ENCODE measurements around the gene MAN1B1.
"Not testable (repeated sequence)": the region's sequence is repeated elsewhere in the genome, so short reads cannot be mapped to it uniquely, and the experiment has no call there.

MAN1B1 gene

DNA sequence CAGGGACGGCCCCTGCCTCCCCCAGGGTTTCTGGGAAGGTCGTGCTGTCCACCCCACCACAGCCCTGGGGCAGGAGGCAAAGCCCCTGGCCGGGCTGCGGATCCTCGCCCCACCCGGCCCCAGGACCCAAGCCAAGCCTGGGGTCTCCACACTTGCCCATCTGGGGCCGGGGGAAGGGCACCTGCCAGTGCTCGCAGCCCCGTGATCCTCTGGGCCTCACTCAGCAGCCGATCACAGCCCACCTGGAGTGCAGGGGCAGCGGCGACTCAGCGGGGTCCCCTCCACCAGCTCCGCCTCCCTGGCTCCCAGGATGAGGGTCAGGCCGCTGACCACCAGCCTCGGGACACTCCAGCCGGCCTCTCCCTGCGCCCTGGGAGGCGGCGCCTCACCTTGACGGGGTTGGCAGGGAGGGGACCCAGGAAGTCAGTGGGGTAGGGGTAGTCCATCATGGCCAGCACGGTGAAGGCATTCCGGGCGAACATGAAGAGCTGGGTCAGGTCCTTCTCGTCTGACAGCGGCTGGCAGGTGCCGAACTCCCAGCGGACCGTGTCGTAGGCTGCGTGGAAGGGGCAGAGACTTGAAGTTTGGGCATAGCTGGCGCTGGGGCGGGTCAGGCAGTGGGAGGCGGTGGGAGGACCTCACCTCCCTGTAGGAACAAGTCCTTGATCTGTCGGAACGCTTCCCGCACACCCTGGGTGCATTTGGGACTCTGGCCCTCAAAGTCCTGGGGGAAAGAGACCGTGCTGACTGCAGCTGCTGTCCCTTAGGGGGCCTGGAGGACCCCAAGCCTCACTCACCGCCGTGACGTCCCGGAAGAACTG is 26.0 kb downstream of the MAN1B1 start:
- DNase-seq, result no peak

DNA sequence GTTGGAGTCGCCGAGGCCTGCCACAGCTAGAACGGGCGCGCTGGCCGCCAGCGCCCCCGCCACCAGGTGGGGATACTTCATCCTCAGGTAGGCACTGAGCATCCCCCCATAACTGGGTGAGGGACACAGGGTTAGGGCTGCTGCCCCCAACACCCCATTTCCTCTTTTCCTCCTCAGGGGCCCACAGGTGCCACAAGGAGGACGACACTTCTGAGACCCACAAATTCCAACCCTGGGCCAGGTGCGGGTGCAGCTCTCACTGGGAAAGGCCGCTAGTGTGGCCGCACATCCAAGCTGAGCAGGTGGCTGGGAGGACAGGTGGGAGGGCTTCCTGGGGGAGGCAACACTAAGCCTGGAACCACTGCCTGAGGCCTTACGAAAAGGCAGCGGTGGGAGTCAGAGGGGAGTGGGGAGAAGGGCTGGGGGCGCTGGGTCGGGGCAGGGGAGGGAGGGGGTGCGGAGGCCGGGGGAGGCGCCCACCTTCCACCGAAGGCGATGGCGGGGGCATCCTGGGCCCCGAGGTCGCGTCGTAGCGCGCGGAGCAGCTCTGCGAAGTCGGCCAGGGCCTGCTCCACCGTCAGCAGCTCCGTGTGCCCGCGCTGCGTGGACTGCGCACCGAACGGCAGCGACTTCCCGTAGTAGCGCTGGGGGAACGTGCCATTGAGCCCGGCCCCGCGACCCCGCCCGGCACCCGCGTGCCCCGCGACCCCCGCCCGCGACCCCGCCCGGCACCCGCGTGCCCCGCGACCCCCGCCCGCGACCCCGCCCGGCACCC is 26.8 kb downstream of the MAN1B1 start:
- no peak for DNase-seq

DNA sequence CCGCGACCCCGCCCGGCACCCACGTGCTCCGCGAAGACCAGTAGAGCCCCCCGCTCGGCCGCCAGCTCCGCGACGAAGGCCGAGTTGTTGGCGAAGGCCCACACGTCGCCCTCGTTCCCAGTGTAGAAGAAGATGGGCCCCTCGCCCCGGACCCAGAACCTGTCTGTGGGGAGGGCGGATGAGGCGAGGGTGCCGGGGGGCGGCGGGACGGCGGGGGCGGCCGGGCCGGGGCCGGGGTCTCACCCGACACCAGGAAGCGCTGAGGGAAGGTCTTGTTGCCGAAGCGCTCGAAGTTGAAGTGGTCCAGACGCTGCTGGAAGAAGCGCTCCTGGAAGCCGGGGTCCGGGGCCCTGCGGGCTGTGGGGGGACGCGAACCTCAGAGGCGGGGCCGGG is 27.4 kb downstream of the MAN1B1 start:
- DNase-seq, result no peak

DNA sequence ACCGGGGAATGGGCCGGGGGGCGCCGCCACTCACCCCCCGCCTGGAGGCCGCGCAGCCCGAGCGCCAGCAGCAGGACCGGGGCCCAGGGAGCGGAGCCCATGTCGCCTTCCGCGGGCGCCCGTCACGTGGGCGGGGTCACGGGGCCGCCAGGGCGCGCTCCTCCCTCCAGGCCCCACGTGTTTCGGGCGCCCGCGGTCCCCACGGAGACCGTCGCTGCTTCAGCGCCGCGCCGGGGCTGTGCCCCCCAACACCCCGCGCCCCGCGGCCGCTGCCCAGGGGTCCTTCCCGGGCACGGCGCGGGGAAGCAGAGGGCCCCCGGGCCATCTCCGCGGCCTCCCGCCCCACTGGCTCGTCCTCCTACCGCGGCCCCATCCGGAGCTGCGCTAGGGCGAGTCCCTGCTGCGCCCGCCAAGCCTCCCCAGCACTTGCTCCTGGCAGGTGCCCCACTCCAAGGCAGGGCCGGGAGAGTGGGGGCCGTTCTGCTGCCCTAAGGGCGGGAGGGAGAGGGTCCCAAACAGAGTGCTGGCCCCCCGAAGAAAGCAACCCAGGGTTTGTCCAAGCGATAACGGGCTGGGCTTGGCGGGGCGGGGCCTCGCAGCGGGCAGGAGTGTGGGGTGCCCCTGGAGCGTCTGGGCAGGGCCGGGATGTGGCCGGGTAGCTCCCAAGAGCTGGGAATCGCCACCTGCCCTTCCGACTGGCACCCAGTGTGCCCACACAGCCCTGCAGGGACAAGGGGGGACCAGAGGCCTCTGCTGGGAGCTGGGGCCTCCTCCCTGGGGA is 28.0 kb downstream of the MAN1B1 start, which contains the start of gene DPP7:
TSS of gene DPP7 (minus strand) at position 121 of the 781 bp plus-strand sequence. CDS start at position 101, 20 bp downstream.
- DNase-seq, result peak; percentile 83

DNA sequence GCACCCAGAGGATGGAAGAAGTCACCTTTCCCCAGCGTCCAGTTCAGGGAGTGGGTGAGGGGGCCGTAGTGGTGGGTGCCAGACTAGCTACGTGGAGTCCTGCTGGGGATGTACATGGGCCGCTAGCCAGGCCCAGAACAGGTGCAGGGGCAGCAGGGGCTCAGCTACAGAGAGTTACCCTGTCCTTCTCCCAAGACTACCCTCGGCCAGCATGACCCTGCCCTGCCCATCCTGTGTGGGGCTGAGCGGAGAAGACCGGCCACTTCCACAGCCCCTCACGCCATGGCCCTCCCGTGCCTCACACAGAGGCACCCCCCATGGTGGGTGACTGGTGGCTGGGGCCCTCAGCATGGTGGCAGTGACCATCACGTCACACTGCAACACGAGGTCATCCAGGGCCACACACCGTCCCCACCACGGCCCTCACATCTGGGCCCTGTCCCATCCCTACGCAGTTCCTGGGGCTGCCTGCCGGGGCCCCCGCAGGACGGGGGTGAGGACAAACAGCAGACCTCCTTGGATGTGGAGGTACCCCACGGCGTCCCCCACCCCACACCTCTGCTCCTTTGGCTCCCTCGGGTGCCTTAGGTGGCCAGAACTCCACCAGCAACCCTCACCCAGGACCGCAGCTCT is 28.7 kb downstream of the MAN1B1 start:
- DNase-seq, result no peak

DNA sequence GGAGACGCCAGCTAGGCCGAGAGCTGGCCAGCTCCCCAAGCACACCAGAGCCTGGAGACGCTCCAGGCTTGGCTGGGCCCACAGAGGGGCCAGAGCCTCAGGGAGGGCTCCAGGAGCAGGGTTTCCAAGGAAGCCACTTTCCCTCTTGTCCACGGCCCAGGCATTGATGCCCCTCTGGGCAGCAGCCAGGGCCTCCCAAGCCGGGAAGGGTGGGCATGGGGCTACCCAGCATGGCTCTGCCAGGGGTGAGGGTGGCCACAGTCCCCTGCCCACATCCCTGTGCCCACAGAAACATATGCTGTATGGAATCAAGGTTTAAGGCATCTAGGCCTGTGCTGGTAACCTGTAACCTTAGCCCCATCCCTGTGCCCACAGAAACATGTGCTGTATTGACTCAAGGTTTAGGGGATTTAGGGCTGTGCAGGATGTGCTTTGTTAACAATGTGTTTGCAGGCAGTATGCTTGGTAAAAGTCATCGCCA is 29.3 kb downstream of the MAN1B1 start:
- DNase-seq, result no peak

DNA sequence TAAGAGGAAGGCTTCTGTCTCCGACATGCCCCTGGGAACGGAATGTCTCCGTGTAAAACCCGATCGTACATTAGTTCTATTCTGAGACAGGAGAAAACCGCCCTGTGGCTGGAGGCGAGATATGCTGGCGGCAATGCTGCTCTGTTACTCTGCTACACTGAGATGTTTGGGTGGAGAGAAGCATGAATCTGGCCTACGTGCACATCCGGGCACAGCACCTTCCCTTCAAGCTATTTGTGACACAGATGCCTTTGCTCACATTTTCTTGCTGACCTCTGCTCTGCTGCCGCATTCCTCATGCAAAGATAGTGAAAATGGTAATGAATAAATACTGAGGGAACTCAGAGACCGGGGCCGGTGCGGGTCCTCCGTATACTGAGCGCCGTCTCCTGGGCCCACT is 29.9 kb downstream of the MAN1B1 start:
- DNase-seq, result no peak

DNA sequence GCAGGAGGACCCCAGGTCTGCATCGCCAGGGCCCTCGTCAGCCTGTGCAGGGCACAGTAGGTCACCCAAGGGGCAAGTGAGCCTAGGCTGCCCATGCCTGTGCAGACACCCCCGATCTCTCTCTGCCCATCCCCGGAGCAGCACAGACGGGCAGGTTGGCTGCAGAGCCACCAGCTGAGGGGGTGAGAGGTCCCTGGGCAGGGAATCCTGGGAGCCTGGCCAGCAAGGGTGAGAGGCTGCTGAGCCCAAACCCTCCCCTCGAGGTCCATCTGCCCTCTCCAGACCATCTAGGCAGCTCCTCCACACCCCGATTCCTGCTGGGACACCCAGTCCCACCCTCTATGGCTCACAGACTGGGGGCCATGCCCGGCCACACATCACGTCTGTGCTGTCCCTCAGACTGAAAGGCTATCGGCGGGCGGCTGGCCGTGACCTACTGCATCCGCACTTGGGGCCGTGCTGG is 30.5 kb downstream of the MAN1B1 start:
- DNase-seq, result no peak

DNA sequence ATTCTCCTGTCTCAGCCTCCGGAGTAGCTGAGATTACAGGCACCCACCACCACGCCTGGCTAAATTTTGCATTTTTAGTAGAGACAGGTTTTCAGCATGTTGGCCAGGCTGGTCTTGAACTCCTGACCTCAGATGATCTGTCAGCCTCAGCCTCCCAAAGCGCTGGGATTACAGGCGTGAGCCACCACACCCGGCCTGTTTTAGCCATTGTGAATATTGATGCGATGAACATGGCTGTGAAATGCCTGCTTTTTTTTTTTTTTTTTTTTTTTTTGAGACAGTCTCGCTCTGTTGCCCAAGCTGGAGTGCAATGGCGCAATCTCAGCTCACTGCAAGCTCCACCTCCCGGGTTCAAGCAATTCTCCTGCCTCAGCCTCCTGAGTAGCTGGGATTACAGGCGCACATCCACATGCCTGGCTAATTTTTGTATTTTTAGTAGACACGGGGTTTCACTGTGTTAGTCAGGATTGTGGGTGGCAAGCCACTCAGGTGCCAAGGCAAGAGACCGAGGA is 31.4 kb downstream of the MAN1B1 start:
- DNase-seq, result not testable (repeated sequence)

DNA sequence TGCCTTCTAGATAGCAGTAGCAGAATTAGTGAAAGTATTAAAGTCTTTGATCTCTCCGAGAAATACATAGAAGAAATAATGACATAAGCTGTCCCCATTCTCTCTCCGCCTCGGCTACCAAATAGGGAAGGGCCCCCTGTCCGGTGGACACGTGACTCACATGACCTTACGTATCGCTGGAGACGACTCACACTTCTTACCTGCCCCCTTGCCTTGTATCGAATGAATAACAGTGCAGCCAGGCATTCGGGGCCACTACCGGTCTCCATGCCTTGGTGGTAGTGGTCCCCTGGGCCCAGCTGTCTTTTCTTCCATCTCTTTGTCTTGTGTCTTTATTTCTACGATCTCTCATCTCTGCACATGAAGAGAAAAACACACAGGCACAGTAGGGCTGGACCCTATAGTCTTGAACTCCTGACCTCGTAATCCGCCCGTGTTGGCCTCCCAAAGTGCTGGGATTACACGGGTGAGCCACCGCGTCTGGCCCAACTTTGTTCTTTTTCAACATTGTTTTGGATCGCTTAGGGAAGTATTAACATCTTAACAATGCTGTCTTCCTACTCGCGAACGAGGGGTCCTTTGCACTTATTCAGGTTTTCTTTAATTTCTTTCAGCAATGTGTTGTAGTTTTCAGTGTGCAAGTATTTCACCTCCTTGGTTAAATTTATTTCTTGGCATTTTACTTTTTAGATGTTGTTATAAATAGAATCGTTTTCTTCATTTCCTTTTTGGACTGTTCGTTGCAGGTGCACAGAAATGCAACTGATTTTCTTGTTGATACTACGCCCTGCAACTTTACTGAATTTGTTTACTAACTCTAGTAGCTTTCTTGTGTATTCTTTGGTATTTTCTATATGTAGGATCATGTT is 35.4 kb downstream of the MAN1B1 start:
- DNase-seq, result not testable (repeated sequence)

DNA sequence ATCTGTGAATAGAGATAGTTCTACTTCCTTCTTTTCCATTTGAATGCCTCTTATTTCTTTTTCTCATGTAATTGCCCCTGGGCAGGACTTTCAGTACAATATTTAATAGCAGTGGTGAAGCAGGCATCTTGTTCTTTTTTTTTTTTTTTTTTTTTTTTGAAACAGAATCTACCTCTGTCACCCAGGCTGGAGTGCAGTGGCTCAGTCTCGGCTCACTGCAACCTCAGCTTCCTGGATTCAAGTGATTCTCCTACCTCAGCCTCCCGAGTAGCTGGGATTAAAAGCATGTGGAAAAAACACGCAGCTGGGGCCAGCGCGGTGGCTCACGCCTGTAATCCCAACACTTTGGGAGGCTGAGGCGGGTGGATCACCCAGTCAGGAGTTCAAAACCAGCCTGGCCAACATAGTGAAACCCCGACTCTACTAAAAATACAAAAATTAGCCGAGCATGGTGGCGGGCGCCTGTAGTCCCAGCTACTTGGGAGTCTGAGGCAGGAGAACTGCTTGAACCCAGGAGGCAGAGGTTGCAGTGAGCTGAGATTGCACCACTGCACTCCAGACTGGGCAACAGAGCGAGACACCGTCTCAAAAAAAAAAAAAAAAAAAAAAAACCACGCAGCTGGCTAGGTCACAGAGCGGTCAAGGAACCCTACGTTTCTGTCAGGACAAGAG is 36.1 kb downstream of the MAN1B1 start:
- not testable (repeated sequence) for DNase-seq

DNA sequence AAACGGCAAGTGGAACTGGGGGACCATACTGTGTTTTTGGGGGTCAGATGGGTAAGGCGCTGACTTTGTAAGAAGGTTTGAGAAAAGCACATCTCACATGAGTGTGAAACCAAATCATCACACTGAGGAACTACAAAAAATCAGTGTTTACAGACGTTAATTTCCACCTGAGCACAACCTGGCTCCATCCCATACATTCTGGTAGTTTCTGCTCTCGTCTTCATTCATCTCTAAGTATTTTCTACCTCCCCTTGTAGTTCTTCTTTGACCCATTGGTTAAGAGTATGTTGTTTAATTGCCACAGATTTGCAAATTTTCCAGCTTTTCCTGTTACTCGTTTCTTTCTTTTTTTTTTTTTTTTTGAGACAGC is 36.7 kb downstream of the MAN1B1 start:
- no peak for DNase-seq

DNA sequence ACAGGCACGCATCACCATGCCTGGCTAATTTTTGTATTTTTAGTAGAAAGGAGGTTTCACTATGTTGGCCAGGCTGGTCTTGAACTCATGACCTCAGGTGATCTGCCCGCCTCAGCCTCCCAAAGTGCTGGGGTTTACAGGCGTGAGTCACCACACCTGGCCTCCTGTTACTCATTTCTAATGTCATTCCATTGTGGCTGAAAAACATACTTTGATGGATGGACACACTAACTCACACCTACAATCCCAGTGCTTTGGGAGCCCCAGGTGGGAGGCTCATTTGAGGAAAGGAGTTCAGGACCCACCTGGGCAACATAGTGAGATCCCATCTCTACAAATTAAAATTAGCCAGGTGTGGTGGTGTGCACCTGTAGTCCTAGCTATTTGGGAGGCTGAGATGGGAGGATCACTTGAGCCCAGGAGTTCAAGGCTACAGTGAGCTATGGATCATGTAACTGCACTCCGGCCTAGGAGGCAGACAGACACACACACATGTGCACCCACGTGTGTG is 37.2 kb downstream of the MAN1B1 start:
- not testable (repeated sequence) for DNase-seq

DNA sequence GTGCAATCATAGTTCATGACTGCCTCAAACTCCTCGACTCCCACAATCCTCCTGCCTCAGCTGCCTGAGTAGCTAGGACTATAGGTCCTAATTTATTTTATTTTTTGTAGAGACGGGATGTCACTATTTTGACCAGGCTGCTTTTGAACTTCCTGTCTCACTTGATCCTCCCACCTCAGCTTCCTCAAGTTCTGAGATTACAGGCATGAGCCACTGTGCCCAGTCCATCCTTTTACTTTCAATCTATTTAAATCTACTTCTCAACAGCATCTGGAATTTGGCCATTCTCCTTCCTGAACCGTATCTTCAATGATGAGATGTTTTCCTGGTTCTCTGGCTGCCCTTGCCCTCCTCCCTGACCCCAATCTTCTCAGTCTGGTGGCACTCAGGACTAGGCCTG is 40.0 kb downstream of the MAN1B1 start:
- DNase-seq, result no peak

DNA sequence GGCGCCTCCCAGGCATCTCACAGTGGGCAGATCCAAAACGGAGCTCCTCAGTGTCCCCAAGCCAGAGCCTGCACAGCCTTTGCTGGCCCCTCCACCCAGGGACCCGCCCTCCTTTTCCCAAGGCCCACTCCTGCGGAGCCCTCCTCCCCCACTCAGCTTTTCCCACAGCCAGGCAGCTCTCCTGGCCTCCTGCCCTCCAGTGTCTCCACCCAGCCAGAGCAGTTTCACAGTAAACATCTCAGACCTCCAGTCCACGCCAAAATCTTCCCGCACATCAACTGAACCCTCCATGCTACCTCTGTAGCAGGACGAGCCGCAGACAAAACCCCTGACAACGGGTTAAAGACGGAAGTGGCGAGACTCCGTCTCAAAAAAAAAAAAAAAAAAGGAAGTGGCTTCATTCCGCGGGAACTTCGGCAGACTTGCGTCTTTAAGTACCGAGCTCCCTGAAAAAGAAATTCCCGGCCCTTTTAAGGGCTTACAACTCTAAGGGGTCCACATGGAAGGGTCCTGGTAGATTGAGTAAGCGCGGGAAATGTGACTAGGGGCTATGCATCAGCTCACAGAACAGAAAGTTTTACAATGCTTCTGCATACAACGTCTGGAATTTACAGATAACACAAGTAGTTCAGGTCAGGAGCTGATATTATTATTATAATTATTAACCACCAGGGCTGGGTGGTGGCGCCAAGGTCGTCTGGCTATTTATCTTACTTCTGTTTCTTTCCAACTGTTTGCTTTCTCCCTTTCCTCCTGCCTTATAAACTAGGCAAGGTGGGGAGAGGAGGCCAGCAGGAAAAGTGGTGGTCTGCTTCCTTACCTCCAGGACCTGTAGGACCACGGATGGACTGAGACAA is 40.7 kb downstream of the MAN1B1 start:
- no peak for DNase-seq

DNA sequence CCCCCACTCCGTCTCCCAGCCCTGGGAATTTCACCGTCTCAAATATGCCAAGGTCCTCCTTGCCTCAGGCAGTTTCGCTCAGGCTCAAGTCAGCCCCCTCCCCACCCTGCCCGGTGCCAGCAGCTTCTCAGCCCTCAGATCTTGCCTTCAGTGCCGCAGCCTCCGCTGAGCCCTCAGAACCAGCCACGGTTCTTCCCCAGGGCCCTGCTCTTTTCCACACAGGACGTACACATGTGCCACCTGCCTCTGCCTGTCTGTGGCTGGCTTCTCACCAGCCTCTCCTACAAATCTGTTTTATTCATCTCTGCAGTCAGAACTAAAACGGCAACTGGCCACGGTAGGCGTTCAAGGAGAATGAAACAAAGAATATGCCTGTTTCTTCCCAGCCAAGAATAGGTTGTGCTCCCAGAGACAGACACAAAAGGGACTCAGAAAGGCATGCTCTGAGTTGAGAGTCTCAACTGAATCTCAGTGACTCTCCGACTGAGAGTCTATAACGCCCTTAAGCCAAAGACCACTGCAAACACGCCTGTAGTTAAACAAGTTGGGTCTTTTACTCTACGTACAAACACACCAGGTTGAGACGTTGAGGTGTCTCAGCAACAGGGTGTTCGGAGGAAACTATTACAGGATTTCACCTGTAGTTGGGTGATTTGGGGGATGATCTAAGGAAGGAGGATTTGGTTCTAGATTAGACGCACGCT is 41.5 kb downstream of the MAN1B1 start:
- DNase-seq, result no peak

DNA sequence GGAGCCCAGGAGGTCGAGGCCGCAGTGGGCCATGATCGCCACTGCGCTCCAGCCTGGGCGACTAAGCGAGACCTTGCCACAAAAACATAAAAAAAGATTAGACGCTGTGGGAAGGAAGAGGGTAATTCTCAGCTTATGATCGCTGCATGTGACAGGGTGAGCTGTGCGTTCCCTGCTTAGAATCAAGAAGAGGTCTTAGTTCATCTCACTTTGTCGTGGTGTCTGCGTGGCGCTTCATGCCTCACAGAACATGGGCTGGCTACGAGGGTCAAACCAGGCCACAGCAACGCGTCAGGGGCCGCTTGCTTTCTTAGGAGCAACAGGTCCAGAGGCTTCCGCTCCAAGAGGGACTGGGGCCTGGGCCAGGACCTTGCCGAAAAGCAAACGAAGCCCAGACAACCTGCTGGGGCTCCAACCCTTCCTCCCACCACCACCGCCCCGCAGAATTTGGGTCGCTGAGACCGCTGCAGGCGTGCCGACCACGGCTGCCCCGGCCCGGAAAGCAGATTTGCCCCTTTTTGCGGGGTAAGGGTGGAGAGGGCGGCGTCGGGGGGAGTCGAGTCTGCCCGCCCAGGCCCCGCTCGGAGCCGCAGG is 42.2 kb downstream of the MAN1B1 start:
- no peak for DNase-seq

DNA sequence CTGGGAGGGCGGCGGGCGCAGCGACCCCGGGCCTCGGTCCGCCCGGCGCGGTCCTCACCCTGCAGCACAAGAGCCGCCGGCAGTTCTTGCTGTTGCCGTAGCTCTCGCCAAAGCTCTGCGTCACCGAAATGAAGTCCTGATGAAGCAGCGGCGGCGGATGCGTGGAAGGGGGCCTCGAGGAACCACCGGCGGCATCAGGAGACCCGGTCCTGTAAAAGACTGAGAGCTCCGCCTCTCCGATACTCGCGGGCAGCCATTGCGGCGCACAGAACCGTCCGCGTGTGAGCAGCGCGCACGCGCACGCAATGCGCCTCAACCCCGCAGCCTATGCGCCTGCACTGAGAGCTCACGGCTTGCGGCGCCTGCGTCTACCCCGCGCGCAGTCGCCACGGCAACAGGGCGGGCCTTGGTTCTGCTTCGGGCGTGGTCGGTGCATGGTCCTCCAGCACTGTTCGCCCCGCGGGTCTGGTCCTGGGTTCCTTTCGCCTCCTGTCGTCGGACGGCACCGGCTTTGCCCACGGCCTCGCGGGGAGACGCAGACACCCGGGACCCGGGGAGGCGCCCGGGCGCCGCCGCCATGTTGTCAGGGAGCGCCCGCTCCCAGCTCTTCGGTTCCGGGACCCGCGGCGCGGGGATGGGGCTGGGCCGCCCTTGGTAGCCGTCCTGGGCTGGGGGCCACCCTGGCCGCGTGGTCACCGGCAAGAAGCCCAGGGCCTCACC is 42.8 kb downstream of the MAN1B1 start:
- peak; percentile 89 for DNase-seq
